ENCODE measurements around the gene WFDC1. TPM values are rescaled to one million over a fixed set of nuclear protein-coding genes. Genes with fewer than 3 reads are reported as not detected.

WFDC1 gene
- total RNA-seq, 1 donor from 2014 or later: 0.34 TPM

DNA sequence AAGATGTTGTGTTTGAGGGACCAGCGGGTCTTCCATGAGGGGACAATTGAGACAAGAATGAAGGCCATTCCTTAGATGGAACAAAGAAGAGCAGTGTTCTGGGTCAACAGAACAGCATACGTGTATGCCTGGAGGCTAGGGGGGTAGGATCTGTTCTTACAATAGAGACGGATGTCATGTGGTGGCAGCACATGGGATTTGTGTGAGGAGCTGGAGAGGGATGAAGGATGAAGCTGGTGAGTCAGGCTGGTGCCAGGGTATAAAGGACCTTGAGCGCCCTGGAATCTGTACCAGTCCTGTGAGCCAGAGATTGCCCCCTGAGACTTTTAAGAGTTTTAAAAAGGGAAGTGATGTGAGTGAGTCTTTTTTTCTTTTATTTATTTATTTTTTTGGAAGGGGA, 22.8 kb upstream of the WFDC1 start:
- Histone ChIP-seq H4K20me1 (ENCODE audit: insufficient read depth, low read length) (no peaks in the 10 kb centered on the region), H3K4me2 (ENCODE audit: low read length) (no peak overlapping the region), H3K36me3 (ENCODE audit: insufficient read depth, low read length) (no peaks in the 10 kb centered on the region), H3K27me3 (ENCODE audit: insufficient read depth, low read length) (peaks cover 20% of the 10 kb centered on the region), H2AFZ (ENCODE audit: low read depth, low read length) (no peak overlapping the region), H3K27ac (ENCODE audit: low read depth, low read length) (no peak overlapping the region), H3K79me2 (ENCODE audit: insufficient read depth, low read length) (no peaks in the 10 kb centered on the region), H3K9me3 (ENCODE audit: insufficient read depth, low read depth, low read length) (no peaks in the 10 kb centered on the region), H3K4me3 (ENCODE audit: insufficient read depth, low read depth, low read length) (no peak overlapping the region), H3K9ac (ENCODE audit: low read length) (no peak overlapping the region), H3K4me1 (ENCODE audit: insufficient read depth, low read length) (no peaks in the 10 kb centered on the region)
- FAIRE-seq (no peak), DNase-seq (ENCODE audit: low read depth) (no peak)
- H3K36me3 Mint-ChIP-seq (ENCODE audit: low read depth, unreplicated experiment): no peaks in the 10 kb centered on the region
- peaks cover 2% of the 10 kb centered on the region for H3K9me3 Mint-ChIP-seq (ENCODE audit: unreplicated experiment)
- TF ChIP-seq EZH2 (IDR thresholded peaks at IDR 0.05; ENCODE audit: insufficient read depth, low read length): no peak
- TF ChIP-seq, protein P1, sequence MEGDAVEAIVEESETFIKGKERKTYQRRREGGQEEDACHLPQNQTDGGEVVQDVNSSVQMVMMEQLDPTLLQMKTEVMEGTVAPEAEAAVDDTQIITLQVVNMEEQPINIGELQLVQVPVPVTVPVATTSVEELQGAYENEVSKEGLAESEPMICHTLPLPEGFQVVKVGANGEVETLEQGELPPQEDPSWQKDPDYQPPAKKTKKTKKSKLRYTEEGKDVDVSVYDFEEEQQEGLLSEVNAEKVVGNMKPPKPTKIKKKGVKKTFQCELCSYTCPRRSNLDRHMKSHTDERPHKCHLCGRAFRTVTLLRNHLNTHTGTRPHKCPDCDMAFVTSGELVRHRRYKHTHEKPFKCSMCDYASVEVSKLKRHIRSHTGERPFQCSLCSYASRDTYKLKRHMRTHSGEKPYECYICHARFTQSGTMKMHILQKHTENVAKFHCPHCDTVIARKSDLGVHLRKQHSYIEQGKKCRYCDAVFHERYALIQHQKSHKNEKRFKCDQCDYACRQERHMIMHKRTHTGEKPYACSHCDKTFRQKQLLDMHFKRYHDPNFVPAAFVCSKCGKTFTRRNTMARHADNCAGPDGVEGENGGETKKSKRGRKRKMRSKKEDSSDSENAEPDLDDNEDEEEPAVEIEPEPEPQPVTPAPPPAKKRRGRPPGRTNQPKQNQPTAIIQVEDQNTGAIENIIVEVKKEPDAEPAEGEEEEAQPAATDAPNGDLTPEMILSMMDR (IDR thresholded peaks at IDR 0.05; ENCODE audit: insufficient read depth, low read depth, low read length): no peak
- H3K4me1 Mint-ChIP-seq (ENCODE audit: low read depth, unreplicated experiment): no peaks in the 10 kb centered on the region
- no peak overlapping the region for H3K27ac Mint-ChIP-seq (ENCODE audit: unreplicated experiment)
- peaks cover 33% of the 10 kb centered on the region for H3K27me3 Mint-ChIP-seq (ENCODE audit: low read depth, unreplicated experiment)
- H3K4me3 Mint-ChIP-seq (ENCODE audit: unreplicated experiment): no peak overlapping the region

DNA sequence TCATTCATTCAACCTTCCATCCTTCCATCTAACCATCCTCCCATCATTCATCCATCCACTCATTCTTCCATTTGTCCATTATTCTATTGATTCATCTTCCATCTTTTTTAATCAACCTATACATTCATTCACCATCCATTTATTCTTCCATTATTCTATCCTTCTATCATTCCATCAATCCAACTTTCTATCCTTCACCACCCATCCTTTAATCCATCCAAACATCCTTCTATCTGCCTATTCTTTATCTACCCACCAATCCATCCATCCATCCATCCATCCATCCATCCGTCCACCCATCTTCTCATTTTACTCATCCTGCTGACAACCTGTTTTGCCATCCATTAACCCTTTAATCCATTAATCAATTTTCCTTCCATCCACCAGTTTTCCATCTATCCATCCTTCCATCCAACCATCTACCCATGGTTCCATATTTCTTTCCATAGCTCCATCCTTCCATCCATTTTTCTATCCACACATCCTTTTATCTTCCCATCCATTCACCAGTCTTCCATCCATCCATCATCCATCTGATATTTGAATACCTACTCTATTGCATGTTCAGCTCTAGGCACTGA, 21.8 kb upstream of the WFDC1 start:
- H3K36me3 Mint-ChIP-seq (ENCODE audit: low read depth, unreplicated experiment): no peaks in the 10 kb centered on the region
- H3K4me1 Mint-ChIP-seq (ENCODE audit: low read depth, unreplicated experiment): no peaks in the 10 kb centered on the region
- FAIRE-seq (no peak), DNase-seq (ENCODE audit: low read depth) (no peak)
- H3K9ac ChIP-seq (ENCODE audit: low read length): no peak overlapping the region
- TF ChIP-seq, protein P1 (IDR thresholded peaks at IDR 0.05; ENCODE audit: insufficient read depth, low read depth, low read length): no peak
- no peak for TF ChIP-seq EZH2 (IDR thresholded peaks at IDR 0.05; ENCODE audit: insufficient read depth, low read length)
- H3K4me3 Mint-ChIP-seq (ENCODE audit: unreplicated experiment): no peak overlapping the region
- H3K9me3 Mint-ChIP-seq (ENCODE audit: unreplicated experiment): peaks cover 2% of the 10 kb centered on the region
- no peak overlapping the region for H3K27ac ChIP-seq (ENCODE audit: low read depth, low read length)
- H2AFZ ChIP-seq (ENCODE audit: low read depth, low read length): no peak overlapping the region
- no peaks in the 10 kb centered on the region for H4K20me1 ChIP-seq (ENCODE audit: insufficient read depth, low read length)
- H3K4me2 ChIP-seq (ENCODE audit: low read length): no peak overlapping the region
- H3K27me3 ChIP-seq (ENCODE audit: insufficient read depth, low read length): peaks cover 15% of the 10 kb centered on the region
- no peak overlapping the region for H3K4me3 ChIP-seq (ENCODE audit: insufficient read depth, low read depth, low read length)
- no peaks in the 10 kb centered on the region for H3K36me3 ChIP-seq (ENCODE audit: insufficient read depth, low read length)
- no peaks in the 10 kb centered on the region for H3K79me2 ChIP-seq (ENCODE audit: insufficient read depth, low read length)
- no peaks in the 10 kb centered on the region for H3K9me3 ChIP-seq (ENCODE audit: insufficient read depth, low read depth, low read length)
- peaks cover 30% of the 10 kb centered on the region for H3K27me3 Mint-ChIP-seq (ENCODE audit: low read depth, unreplicated experiment)
- H3K27ac Mint-ChIP-seq (ENCODE audit: unreplicated experiment): no peak overlapping the region
- H3K4me1 ChIP-seq (ENCODE audit: insufficient read depth, low read length): no peaks in the 10 kb centered on the region

GRCh38 chr16:84274515-84274914, 20.2 kb upstream of the WFDC1 start:
- peaks cover 31% of the 10 kb centered on the region for H3K27me3 Mint-ChIP-seq (ENCODE audit: low read depth, unreplicated experiment)
- no peak for DNase-seq (ENCODE audit: low read depth)
- FAIRE-seq: no peak

More at GRCh38 chr16:84274515-84274914, 20.2 kb upstream of the WFDC1 start:
- peaks cover 2% of the 10 kb centered on the region for H3K9me3 Mint-ChIP-seq (ENCODE audit: unreplicated experiment)
- Histone ChIP-seq H3K9ac (ENCODE audit: low read length) (no peak overlapping the region), H3K27me3 (ENCODE audit: insufficient read depth, low read length) (peaks cover 6% of the 10 kb centered on the region), H3K9me3 (ENCODE audit: insufficient read depth, low read depth, low read length) (no peaks in the 10 kb centered on the region), H3K4me3 (ENCODE audit: insufficient read depth, low read depth, low read length) (no peak overlapping the region), H2AFZ (ENCODE audit: low read depth, low read length) (no peak overlapping the region), H4K20me1 (ENCODE audit: insufficient read depth, low read length) (no peaks in the 10 kb centered on the region), H3K36me3 (ENCODE audit: insufficient read depth, low read length) (no peaks in the 10 kb centered on the region), H3K27ac (ENCODE audit: low read depth, low read length) (no peak overlapping the region), H3K4me1 (ENCODE audit: insufficient read depth, low read length) (no peaks in the 10 kb centered on the region), H3K4me2 (ENCODE audit: low read length) (no peak overlapping the region), H3K79me2 (ENCODE audit: insufficient read depth, low read length) (no peaks in the 10 kb centered on the region)
- H3K27ac Mint-ChIP-seq (ENCODE audit: unreplicated experiment): no peak overlapping the region
- no peak for TF ChIP-seq EZH2 (IDR thresholded peaks at IDR 0.05; ENCODE audit: insufficient read depth, low read length)
- TF ChIP-seq, protein P1 (IDR thresholded peaks at IDR 0.05; ENCODE audit: insufficient read depth, low read depth, low read length): no peak
- no peaks in the 10 kb centered on the region for H3K36me3 Mint-ChIP-seq (ENCODE audit: low read depth, unreplicated experiment)
- no peak overlapping the region for H3K4me3 Mint-ChIP-seq (ENCODE audit: unreplicated experiment)
- H3K4me1 Mint-ChIP-seq (ENCODE audit: low read depth, unreplicated experiment): no peaks in the 10 kb centered on the region

Data from astrocyte (in vitro differentiated cells and primary cell).